H1 (cell line): ENCODE results near the gene STAT4. TPM values are rescaled to one million over a fixed set of nuclear protein-coding genes. Genes with fewer than 3 reads are reported as not detected.

Experiments used
- CTCF ChIA-PET: fragments of 300-600 bp; sonication (Branson Sonifier 250); formaldehyde crosslinking; loops from one replicate; lab custom pipeline; 2021; ENCODE audit not compliant: partially characterized antibody; lab: Charles Lee
- POLR2A ChIA-PET: fragments of 300-600 bp; sonication (Branson Sonifier 250); formaldehyde crosslinking; loops from one replicate; lab custom pipeline; 2021; ENCODE audit warnings: inconsistent platforms; ENCODE audit not compliant: partially characterized antibody; lab: Charles Lee
- DNase-seq, 2 experiments: peaks; one replicate each; pipeline versions ENCODE4 v3.0.0 to v3.0.0-alpha.2; 2010 to 2022; ENCODE audit warnings: low spot score in 2 of 2, low read depth in 1 of 2, mixed read lengths in 1 of 2
- FAIRE-seq: peaks from 2 replicates; lab custom pipeline; 2011; peaks lifted over from hg19 to GRCh38; lab: Jason Lieb, UNC
- H2AFZ ChIP-seq: 2 replicates; pipeline ENCODE4 v1.8.1; 2012; ENCODE audit warnings: low read length, inconsistent platforms
- H2AK5ac ChIP-seq: 2 replicates; pipeline ENCODE4 v1.6.1; 2013; ENCODE audit warnings: low read depth, low read length
- H2BK120ac ChIP-seq: replicated peaks from 2 replicates; pipeline ENCODE3; 2013; ENCODE audit warnings: low read depth, low read length, inconsistent platforms
- H2BK12ac ChIP-seq: 2 replicates; pipeline ENCODE4 v1.6.1; 2013; ENCODE audit warnings: low read depth, low read length
- H2BK15ac ChIP-seq: 2 replicates; pipeline ENCODE4 v1.6.1; 2013; ENCODE audit warnings: low read length
- H2BK20ac ChIP-seq: 2 replicates; pipeline ENCODE4 v1.6.1; 2013; ENCODE audit warnings: low read length
- H2BK5ac ChIP-seq: 2 replicates; pipeline ENCODE4 v1.6.1; 2013; ENCODE audit warnings: low read depth, low read length
- H3K14ac ChIP-seq: 2 replicates; pipeline ENCODE4 v1.6.1; 2013; ENCODE audit warnings: inconsistent platforms; ENCODE audit not compliant: insufficient read length
- H3K18ac ChIP-seq: 2 replicates; pipeline ENCODE4 v1.6.1; 2013; ENCODE audit warnings: low read length; ENCODE audit errors: extremely low read depth
- H3K23ac ChIP-seq: 2 replicates; pipeline ENCODE4 v1.6.1; 2013; ENCODE audit warnings: inconsistent platforms; ENCODE audit not compliant: insufficient read length
- H3K23me2 ChIP-seq: 2 replicates; pipeline ENCODE4 v1.6.1; 2013; ENCODE audit warnings: low read depth, low read length
- H3K27ac ChIP-seq: 2 replicates; pipeline ENCODE4 v1.6.1; 2011; ENCODE audit warnings: low read depth, low read length, inconsistent platforms
- H3K27me3 ChIP-seq, 4 experiments: replicated peaks in 1 of 4; 1 replicate in 1 of 4; 2 replicates in 3 of 4; pipeline versions ENCODE4 v1.6.1 to v1.8.1; 2011 to 2013; ENCODE audit warnings: low read length in 3 of 4, mild to moderate bottlenecking in 3 of 4, inconsistent platforms in 2 of 4, mixed read lengths in 2 of 4, moderate library complexity in 1 of 4; ENCODE audit not compliant: control insufficient read depth in 3 of 4, insufficient read depth in 3 of 4; ENCODE audit errors: extremely low read depth in 1 of 4
- H3K36me3 ChIP-seq, 4 experiments: 2 replicates each; pipeline versions ENCODE4 v1.6.1 to v1.8.1; 2011 to 2013; ENCODE audit warnings: mild to moderate bottlenecking in 4 of 4, low read length in 3 of 4, moderate library complexity in 2 of 4, control low read depth in 1 of 4, inconsistent platforms in 1 of 4; ENCODE audit not compliant: insufficient read depth in 4 of 4, control insufficient read depth in 2 of 4
- H3K4ac ChIP-seq: replicated peaks from 2 replicates; pipeline ENCODE3; 2013; ENCODE audit warnings: low read length, low read depth, mixed read lengths, inconsistent platforms; ENCODE audit not compliant: insufficient read length
- H3K4me1 ChIP-seq, 4 experiments: replicated peaks in 1 of 4; 1 replicate in 1 of 4; 2 replicates in 3 of 4; pipeline versions ENCODE4 v1.6.1 to v1.8.1; 2011 to 2013; ENCODE audit warnings: low read length in 3 of 4, inconsistent platforms in 2 of 4, mixed read lengths in 1 of 4; ENCODE audit not compliant: insufficient read depth in 4 of 4, control insufficient read depth in 3 of 4
- H3K4me2 ChIP-seq, 2 experiments: 2 replicates each; pipeline versions ENCODE4 v1.6.1 to v1.8.1; 2011 to 2013; ENCODE audit warnings: low read depth in 2 of 2, low read length in 2 of 2, control low read depth in 1 of 2, inconsistent platforms in 1 of 2, mild to moderate bottlenecking in 1 of 2; ENCODE audit not compliant: insufficient read depth in 1 of 2
- H3K4me3 ChIP-seq, 4 experiments: fragments of 200-600, 300-600 bp in 1 of 4; sonication (generic), shearing (Covaris generic), sonication (Bioruptor Twin) in 1 of 4; 2 replicates each; pipeline versions ENCODE4 v1.5.1 to v1.8.1; 2011 to 2016; ENCODE audit warnings: low read length in 4 of 4, low read depth in 3 of 4, control low read depth in 2 of 4, inconsistent platforms in 2 of 4, mild to moderate bottlenecking in 2 of 4, mixed read lengths in 1 of 4, moderate library complexity in 1 of 4; ENCODE audit not compliant: insufficient read depth in 2 of 4; ENCODE audit errors: extremely low read depth in 1 of 4
- H3K56ac ChIP-seq: replicated peaks from 2 replicates; pipeline ENCODE3; 2013; ENCODE audit warnings: low read depth, mild to moderate bottlenecking, mixed read lengths, low read length, inconsistent platforms; ENCODE audit not compliant: insufficient read length
- H3K79me1 ChIP-seq: 2 replicates; pipeline ENCODE4 v1.6.1; 2013; ENCODE audit warnings: low read depth, low read length, control low read depth
- H3K79me2 ChIP-seq, 2 experiments: 2 replicates each; pipeline versions ENCODE4 v1.6.1 to v1.8.1; 2012 to 2013; ENCODE audit warnings: low read length in 2 of 2, mild to moderate bottlenecking in 2 of 2, inconsistent platforms in 1 of 2; ENCODE audit not compliant: insufficient read depth in 2 of 2, control insufficient read depth in 1 of 2
- H3K9ac ChIP-seq, 4 experiments: replicated peaks in 1 of 4; 1 replicate in 1 of 4; 2 replicates in 3 of 4; pipeline versions ENCODE4 v1.6.1 to v1.8.1; 2011 to 2013; ENCODE audit warnings: low read depth in 3 of 4, low read length in 3 of 4, control low read depth in 2 of 4, mild to moderate bottlenecking in 2 of 4, moderate library complexity in 2 of 4, inconsistent platforms in 1 of 4; ENCODE audit errors: extremely low read depth in 1 of 4
- H3K9me3 ChIP-seq, 2 experiments: 2 replicates each; pipeline versions ENCODE4 v1.6.1 to v1.8.1; 2012 to 2013; ENCODE audit warnings: mild to moderate bottlenecking in 2 of 2, moderate library complexity in 2 of 2, control low read depth in 1 of 2, inconsistent platforms in 1 of 2, low read depth in 1 of 2, low read length in 1 of 2, mixed read lengths in 1 of 2; ENCODE audit not compliant: insufficient read depth in 2 of 2
- H4K20me1 ChIP-seq, 2 experiments: replicated peaks in 1 of 2; 2 replicates each; pipeline versions ENCODE3 to v1.8.1; 2011 to 2013; ENCODE audit warnings: inconsistent platforms in 2 of 2, low read length in 2 of 2, mild to moderate bottlenecking in 1 of 2; ENCODE audit not compliant: insufficient read depth in 2 of 2, control insufficient read depth in 1 of 2
- H4K5ac ChIP-seq: 2 replicates; pipeline ENCODE4 v1.6.1; 2013; ENCODE audit warnings: low read length, low read depth, mixed read lengths, inconsistent platforms; ENCODE audit not compliant: insufficient read length
- H4K8ac ChIP-seq: 2 replicates; pipeline ENCODE4 v1.8.0; 2013; ENCODE audit warnings: mild to moderate bottlenecking, moderate library complexity, low read length, inconsistent platforms; ENCODE audit not compliant: insufficient read depth; ENCODE audit errors: extremely low read depth
- H4K91ac ChIP-seq: replicated peaks from 2 replicates; pipeline ENCODE3; 2013; ENCODE audit warnings: low read length, mixed read lengths, inconsistent platforms; ENCODE audit not compliant: insufficient read length
- CEBPB ChIP-seq: IDR thresholded peaks from 2 replicates; pipeline ENCODE4 v1.6.1; 2012; ENCODE audit warnings: low read depth, low read length
- CHD1 ChIP-seq: IDR thresholded peaks from 2 replicates; pipeline ENCODE4 v1.6.1; 2012; ENCODE audit warnings: low read depth, low read length, improper control_type of control experiment
- E2F6 ChIP-seq: IDR thresholded peaks from 2 replicates; pipeline ENCODE4 v1.6.1; 2012; ENCODE audit warnings: inconsistent platforms
- EZH2 ChIP-seq: fragments of 200-600 bp; sonication (generic); IDR thresholded peaks from 2 replicates; pipeline ENCODE4 v1.7.1; 2012; ENCODE audit warnings: low read depth, mild to moderate bottlenecking, moderate library complexity, low read length, inconsistent platforms; ENCODE audit not compliant: severe bottlenecking
- HDAC6 ChIP-seq: IDR thresholded peaks from one replicate; pipeline ENCODE4 v1.7.1; 2012; ENCODE audit warnings: low read depth, mild to moderate bottlenecking, inconsistent platforms, low read length, moderate library complexity
- JUN ChIP-seq: IDR thresholded peaks from 2 replicates; pipeline ENCODE4 v1.6.1; 2011; ENCODE audit warnings: low read depth, mild to moderate bottlenecking, improper control_type of control experiment, low read length
- MAFK ChIP-seq: IDR thresholded peaks from 2 replicates; pipeline ENCODE4 v1.6.1; 2012; ENCODE audit warnings: low read depth, mild to moderate bottlenecking, improper control_type of control experiment, low read length
- SIN3A ChIP-seq, 2 experiments: IDR thresholded peaks in 1 of 2; conservative IDR thresholded peaks in 1 of 2; 2 replicates each; pipeline ENCODE4 v1.6.1; 2011 to 2012; ENCODE audit warnings: low read length in 2 of 2, improper control_type of control experiment in 1 of 2, low read depth in 1 of 2, mild to moderate bottlenecking in 1 of 2
- SIRT6 ChIP-seq: IDR thresholded peaks from one replicate; pipeline ENCODE4 v1.7.1; 2012; ENCODE audit warnings: low read length, inconsistent platforms
- SIX5 ChIP-seq: IDR thresholded peaks from 2 replicates; pipeline ENCODE4 v1.6.1; 2011; ENCODE audit warnings: mild to moderate bottlenecking, low read depth, low read length
- SP4 ChIP-seq: IDR thresholded peaks from 2 replicates; pipeline ENCODE4 v1.6.1; 2012; ENCODE audit warnings: low read length, inconsistent platforms
- ZNF274 ChIP-seq: IDR thresholded peaks from 2 replicates; pipeline ENCODE4 v1.7.0; 2012; ENCODE audit warnings: low read length, borderline replicate concordance; ENCODE audit errors: extremely low read depth
- WGBS, 2 experiments: shearing (Covaris generic) in 1 of 2; methylation state at CpG; one replicate each; pipeline versions ENCODE4 v1.1.6 to v1.1.7; 2013 to 2015; ENCODE audit warnings: low lambda C conversion rate in 2 of 2, mixed read lengths in 2 of 2, inconsistent platforms in 1 of 2, low coverage in 1 of 2, missing lambda C conversion rate in 1 of 2; ENCODE audit not compliant: insufficient replicate concordance in 2 of 2, insufficient coverage in 1 of 2, insufficient read length in 1 of 2; ENCODE audit errors: extremely low coverage in 1 of 2, missing lambda C conversion rate in 1 of 2; 5-methylcytosine and 5-hydroxymethylcytosine counted together
- polyA plus RNA-seq, 7 experiments: library from polyadenylated mRNA; depleted of rRNA in 3 of 7; stranded (reverse) in 5 of 7; unstranded in 2 of 7; fragments of >200 nt in 5 of 7; fragments of 200-250 nt in 2 of 7; gene quantifications; 1 replicate in 5 of 7; 2 replicates in 1 of 7; 4 replicates in 1 of 7; pipeline versions ENCODE4 v1.2.1 to v1.2.3, GENCODE V29; 2011 to 2013; ENCODE audit warnings: missing spikeins in 2 of 7, mixed read lengths in 2 of 7
- total RNA-seq: library from RNA; stranded (reverse); fragmentation: NEBNext Ultra II Directional; extraction: Animal tissue kit (Norgen Biotek cat#: 25700); gene quantifications from 2 replicates; pipeline ENCODE4 v1.2.1, GENCODE V29; 2021
- TF ChIP-seq, protein P1 (sequence below): IDR thresholded peaks from 2 replicates; pipeline ENCODE4 v1.6.1; 2011; ENCODE audit warnings: low read depth, mild to moderate bottlenecking, low read length; ENCODE audit not compliant: insufficient read depth

Gene STAT4
- total and polyA plus RNA-seq, 2 of the 8 experiments (the other 6 are each of a cell fraction or from before 2014, with no cell fraction given), result 0.36 to 0.63 TPM

DNA sequence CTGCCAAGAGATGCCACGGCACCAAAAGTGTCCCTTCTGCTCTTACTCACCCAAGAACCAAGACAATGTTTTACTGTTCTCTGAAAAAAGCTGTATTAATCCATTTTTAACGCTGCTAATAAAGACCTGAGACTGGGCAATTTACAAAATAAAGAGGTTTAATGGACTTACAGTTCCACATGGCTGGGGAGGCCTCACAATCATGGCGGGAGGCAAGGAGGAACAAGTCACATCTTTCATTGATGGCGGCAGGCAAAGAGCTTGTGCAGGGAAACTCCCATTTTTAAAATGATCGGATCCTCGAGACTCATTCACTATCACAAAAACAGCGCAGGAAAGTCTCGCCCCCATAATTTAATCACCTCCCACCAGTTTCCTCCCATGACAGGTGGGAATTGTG is 135.0 kb downstream of the STAT4 start:
- Histone ChIP-seq H2BK120ac (no peak overlapping the region), H2AFZ (no peak overlapping the region), H3K4ac (no peak overlapping the region), H4K91ac (no peak overlapping the region), H3K9me3 (no peaks in the 10 kb centered on the region), H3K56ac (no peak overlapping the region), H2AK5ac (no peak overlapping the region), H3K27ac (no peak overlapping the region), H3K23me2 (peaks cover 15% of the 10 kb centered on the region), H3K79me1 (no peaks in the 10 kb centered on the region), H3K9ac (no peak overlapping the region), H2BK20ac (no peak overlapping the region), H3K18ac (no peak overlapping the region), H2BK12ac (no peak overlapping the region), H3K27me3 (peaks cover 0 to 13% (median 6%) of the 10 kb centered on the region in 4 experiments; a peak in 4 of 7 replicates), H2BK15ac (no peak overlapping the region), H4K20me1 (peaks cover 0 to 4% of the 10 kb centered on the region in 2 experiments), H2BK5ac (no peak overlapping the region), H4K8ac (no peak overlapping the region), H3K14ac (no peak overlapping the region), H3K36me3 (0 out of 8 replicates have a peak, but pooled peaks cover 0 to 2% (median 0%) of the 10 kb centered on the region in 4 experiments), H3K4me3 (no peak overlapping the region), H3K4me2 (no peak overlapping the region), H3K23ac (no peak overlapping the region), H3K4me1 (peaks cover 0 to 10% (median 1%) of the 10 kb centered on the region in 4 experiments; a peak in 3 of 7 replicates), H3K79me2 (peaks cover 3 to 19% of the 10 kb centered on the region in 2 experiments; a peak in 2 of 4 replicates), H4K5ac (no peak overlapping the region)
- ChIA-PET POLR2A (no interaction called here), CTCF (interaction anchor here (1.7 to 3.0 kb wide), 2 partner anchors 11 to 13 kb away, joined by 4 to 15 read pairs; no protein-coding TSS in a partner anchor)
- FAIRE-seq (no peak), DNase-seq (no peak)
- 80% methylated on average over 8 of the region's 8 CpGs; no CpG with 5 or more reads in 1 of the 2 experiments for WGBS, 2 experiments
- TF ChIP-seq CEBPB (no peak), SIX5 (no peak), SP4 (no peak), EZH2 (no peak), SIRT6 (no peak), MAFK (no peak), JUN (no peak), CHD1 (no peak), E2F6 (no peak), HDAC6 (no peak), SIN3A (conservative IDR thresholded peaks at IDR 0.05 in 1 of 2, IDR thresholded peaks at IDR 0.05 in 1 of 2; ENCODE audit: low read depth in 1 of 2, low read length in 2 of 2) (no peak), ZNF274 (no peak)
- TF ChIP-seq, protein P1, sequence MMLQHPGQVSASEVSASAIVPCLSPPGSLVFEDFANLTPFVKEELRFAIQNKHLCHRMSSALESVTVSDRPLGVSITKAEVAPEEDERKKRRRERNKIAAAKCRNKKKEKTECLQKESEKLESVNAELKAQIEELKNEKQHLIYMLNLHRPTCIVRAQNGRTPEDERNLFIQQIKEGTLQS, result no peak
